ENCODE results near the gene TECPR1. TPM values are rescaled to one million over a fixed set of nuclear protein-coding genes. Genes with fewer than 3 reads are reported as not detected.

TECPR1 gene
- total RNA-seq, 2 experiments from 2014 or later: 29.8 to 36.7 TPM

DNA sequence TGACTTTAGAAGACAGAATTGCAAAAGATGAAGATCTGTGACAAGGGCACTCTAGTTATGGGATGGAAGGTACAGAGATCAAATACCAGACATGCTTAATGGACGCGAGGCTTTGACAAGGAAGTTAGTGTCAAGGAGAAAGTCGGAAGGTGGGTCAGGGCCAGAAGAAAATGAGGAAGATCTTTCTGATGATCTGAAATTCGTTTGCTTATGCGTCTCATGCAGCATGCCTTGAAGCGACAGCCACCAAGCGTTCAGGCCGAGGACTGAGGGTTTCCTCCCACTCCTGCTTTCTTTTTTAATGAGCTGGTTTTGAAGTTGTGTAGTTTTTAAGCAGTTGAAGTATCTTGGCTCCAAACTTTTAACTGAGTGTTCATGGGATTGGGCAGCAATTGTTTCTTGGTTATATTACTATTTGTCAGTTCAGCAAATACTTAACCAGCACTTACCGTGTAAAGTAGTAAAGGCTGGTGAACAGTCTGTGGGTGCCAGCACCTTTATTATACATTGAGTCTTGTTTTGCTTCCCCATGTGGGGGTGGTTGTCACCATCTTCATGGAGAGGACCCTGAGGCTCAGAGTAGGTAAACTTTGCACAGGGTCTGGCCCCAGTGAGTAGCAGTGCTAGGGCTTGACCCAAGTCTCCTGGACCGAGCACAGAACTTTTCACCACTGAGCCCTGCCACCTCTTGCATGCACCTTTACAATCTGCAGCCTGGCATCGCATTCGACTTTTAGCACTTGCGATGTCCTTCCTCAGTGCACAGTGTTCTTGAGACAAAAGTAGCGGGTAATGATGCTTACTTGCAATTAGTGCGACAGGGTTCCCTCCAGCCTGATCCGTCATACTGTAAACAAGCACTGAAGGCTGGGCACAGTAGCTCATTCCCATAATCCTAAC is 55.1 kb downstream of the TECPR1 start:
- CTCF ChIA-PET: interaction anchor here (0.6 to 1.3 kb wide), 4 partner anchors 31 to 606 kb away, joined by 3 to 4 read pairs (median 3); no protein-coding TSS in a partner anchor
- Mint-ChIP-seq H3K27ac (no peak overlapping the region), H3K27me3 (ENCODE audit: low read depth) (no peaks in the 10 kb centered on the region), H3K4me3 (no peak overlapping the region), H3K9me3 (peaks cover 8% of the 10 kb centered on the region), H3K4me1 (ENCODE audit: low read depth) (peaks cover 24% of the 10 kb centered on the region), H3K36me3 (ENCODE audit: low read depth) (peaks cover 22% of the 10 kb centered on the region)
- intact Hi-C loops (cut with micrococcal nuclease): no loop called here
- no peak for DNase-seq

DNA sequence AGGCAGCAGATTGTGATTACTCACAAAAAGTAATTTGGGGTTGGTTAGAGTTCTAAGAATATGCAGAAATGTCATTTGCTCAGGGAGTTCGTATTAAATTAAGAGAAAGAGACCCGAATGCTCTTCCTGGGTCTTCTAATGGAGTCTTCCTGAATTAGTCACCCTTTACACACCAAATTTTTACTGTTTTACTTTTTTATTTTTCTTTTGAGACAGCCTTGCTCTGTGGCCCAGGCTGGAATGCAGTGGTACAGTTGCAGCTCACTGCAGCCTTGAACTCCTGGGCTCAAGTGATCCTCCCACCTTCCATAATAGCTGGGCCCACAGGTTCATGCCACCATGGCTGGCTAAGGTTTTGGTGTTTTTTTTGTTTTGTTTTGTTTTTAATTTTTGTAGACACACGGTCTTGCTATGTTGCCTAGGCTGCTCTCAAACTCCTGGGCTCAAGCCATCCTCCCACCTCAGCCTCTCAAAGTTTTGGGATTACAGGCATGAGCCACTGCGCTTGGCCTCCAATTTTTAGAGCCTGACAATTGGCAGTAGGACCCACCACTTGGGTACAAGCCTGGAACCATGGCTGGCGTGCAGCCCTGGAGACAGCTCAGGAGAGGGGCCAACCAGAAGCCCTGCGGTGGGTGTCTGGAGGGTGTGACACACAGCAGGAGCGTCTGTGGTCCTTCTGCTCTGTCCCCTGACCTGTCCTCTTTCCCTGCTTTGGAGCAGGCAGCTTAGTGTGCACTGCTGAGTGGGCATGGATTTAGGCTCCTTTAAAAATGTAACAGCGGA is 57.2 kb downstream of the TECPR1 start:
- H3K4me1 Mint-ChIP-seq (ENCODE audit: low read depth): peaks cover 3% of the 10 kb centered on the region
- H3K27ac Mint-ChIP-seq: no peak overlapping the region
- peaks cover 5% of the 10 kb centered on the region for H3K9me3 Mint-ChIP-seq
- CTCF ChIA-PET: interaction anchor here (0.6 to 1.5 kb wide), 2 partner anchors 26 to 132 kb away, joined by 3 to 7 read pairs; no protein-coding TSS in a partner anchor
- H3K4me3 Mint-ChIP-seq: no peak overlapping the region
- no peaks in the 10 kb centered on the region for H3K27me3 Mint-ChIP-seq (ENCODE audit: low read depth)
- peaks cover 24% of the 10 kb centered on the region for H3K36me3 Mint-ChIP-seq (ENCODE audit: low read depth)
- DNase-seq: no peak
- intact Hi-C loops (cut with micrococcal nuclease): no loop called here

DNA sequence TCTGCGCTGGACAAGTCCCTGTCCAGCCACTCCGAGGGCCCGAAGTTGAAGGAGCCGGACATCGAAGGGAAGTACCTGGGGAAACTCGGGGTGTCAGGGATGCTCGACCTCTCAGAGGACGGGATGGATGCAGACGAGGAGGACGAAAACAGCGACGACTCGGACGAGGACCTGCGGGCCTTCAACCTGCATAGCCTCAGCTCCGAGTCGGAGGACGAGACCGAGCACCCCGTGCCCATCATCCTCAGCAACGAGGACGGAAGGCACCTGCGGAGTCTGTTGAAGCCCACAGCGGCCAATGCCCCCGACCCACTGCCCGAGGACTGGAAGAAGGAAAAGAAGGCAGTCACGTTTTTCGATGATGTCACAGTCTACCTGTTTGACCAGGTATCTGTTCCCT is 57.8 kb downstream of the TECPR1 start:
- peaks cover 25% of the 10 kb centered on the region for H3K36me3 Mint-ChIP-seq (ENCODE audit: low read depth)
- H3K27ac Mint-ChIP-seq: no peak overlapping the region
- intact Hi-C loops (cut with micrococcal nuclease): no loop called here
- no peak overlapping the region for H3K4me3 Mint-ChIP-seq
- CTCF ChIA-PET: interaction anchor here (1.5 kb wide), 1 partner anchor 25 kb away, joined by 7 read pairs; no protein-coding TSS in a partner anchor
- peaks cover 3% of the 10 kb centered on the region for H3K4me1 Mint-ChIP-seq (ENCODE audit: low read depth)
- no peak for DNase-seq
- H3K9me3 Mint-ChIP-seq: peaks cover 3% of the 10 kb centered on the region
- no peaks in the 10 kb centered on the region for H3K27me3 Mint-ChIP-seq (ENCODE audit: low read depth)

GRCh38 chr7:98193474-98194180 is 58.4 kb downstream of the TECPR1 start:
- H3K27me3 Mint-ChIP-seq (ENCODE audit: low read depth): no peaks in the 10 kb centered on the region
- H3K9me3 Mint-ChIP-seq: no peaks in the 10 kb centered on the region
- intact Hi-C loops (cut with micrococcal nuclease): no loop called here
- H3K36me3 Mint-ChIP-seq (ENCODE audit: low read depth): peaks cover 26% of the 10 kb centered on the region
- H3K4me3 Mint-ChIP-seq: no peak overlapping the region
- H3K4me1 Mint-ChIP-seq (ENCODE audit: low read depth): no peaks in the 10 kb centered on the region
- CTCF ChIA-PET: no interaction called here
- H3K27ac Mint-ChIP-seq: no peak overlapping the region
- DNase-seq: no peak

DNA sequence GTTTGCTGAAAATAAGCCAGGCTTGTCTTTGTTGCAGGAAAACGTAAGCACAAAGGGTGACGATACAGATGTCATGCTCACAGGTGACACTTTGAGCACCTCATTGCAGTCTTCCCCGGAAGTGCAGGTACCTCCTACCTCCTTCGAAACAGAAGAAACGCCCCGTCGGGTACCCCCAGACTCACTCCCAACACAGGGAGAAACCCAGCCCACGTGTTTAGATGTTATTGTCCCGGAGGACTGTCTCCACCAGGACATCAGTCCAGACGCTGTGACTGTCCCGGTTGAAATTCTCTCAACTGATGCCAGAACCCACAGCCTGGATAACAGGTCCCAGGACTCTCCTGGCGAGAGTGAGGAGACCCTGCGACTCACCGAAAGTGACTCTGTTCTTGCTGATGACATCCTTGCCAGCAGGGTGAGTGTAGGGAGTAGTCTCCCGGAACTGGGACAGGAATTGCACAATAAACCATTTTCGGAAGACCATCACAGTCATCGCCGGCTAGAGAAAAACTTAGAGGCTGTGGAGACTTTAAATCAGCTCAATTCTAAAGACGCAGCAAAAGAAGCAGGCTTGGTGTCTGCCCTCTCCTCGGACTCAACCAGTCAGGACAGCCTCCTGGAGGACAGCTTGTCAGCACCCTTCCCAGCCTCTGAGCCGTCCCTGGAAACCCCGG is 59.1 kb downstream of the TECPR1 start:
- CTCF ChIA-PET: interaction anchor here (0.7 kb wide), 1 partner anchor 154 kb away, joined by 4 read pairs; no protein-coding TSS in a partner anchor
- H3K36me3 Mint-ChIP-seq (ENCODE audit: low read depth): peaks cover 30% of the 10 kb centered on the region
- H3K27ac Mint-ChIP-seq: no peak overlapping the region

DNA sequence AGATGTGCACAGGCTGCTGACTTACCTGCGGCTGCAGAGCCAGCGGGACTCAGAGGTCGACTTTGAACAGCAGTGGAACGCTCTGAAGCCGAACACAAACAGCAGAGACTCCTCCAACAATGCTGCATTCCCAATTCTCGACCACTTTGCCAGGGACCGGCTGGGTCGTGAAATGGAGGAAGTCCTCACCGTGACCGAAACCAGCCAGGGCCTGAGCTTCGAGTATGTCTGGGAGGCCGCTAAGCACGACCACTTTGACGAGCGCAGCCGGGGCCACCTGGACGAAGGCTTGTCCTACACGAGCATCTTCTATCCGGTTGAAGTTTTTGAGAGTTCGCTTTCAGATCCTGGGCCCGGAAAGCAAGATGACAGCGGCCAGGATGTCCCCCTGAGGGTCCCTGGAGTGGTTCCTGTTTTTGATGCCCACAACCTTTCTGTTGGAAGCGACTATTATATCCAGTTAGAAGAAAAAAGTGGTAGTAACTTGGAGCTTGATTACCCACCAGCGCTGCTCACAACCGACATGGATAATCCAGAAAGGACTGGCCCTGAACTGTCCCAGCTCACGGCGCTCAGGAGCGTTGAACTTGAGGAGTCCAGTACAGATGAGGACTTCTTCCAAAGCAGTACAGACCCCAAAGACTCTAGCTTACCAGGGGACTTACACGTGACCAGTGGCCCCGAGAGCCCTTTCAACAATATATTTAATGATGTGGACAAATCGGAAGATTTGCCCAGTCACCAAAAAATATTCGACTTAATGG is 60.2 kb downstream of the TECPR1 start:
- Mint-ChIP-seq H3K4me3 (no peak overlapping the region), H3K27ac (no peak overlapping the region), H3K4me1 (ENCODE audit: low read depth) (no peaks in the 10 kb centered on the region), H3K9me3 (no peaks in the 10 kb centered on the region), H3K27me3 (ENCODE audit: low read depth) (no peaks in the 10 kb centered on the region), H3K36me3 (ENCODE audit: low read depth) (peaks cover 33% of the 10 kb centered on the region)
- DNase-seq: no peak
- CTCF ChIA-PET: no interaction called here
- intact Hi-C loops (cut with micrococcal nuclease): no loop called here

More for the DNA sequence above, 59.1 kb downstream of the TECPR1 start:
- DNase-seq: no peak
- no peaks in the 10 kb centered on the region for H3K9me3 Mint-ChIP-seq
- no peaks in the 10 kb centered on the region for H3K4me1 Mint-ChIP-seq (ENCODE audit: low read depth)
- intact Hi-C loops (cut with micrococcal nuclease): no loop called here
- no peak overlapping the region for H3K4me3 Mint-ChIP-seq
- H3K27me3 Mint-ChIP-seq (ENCODE audit: low read depth): no peaks in the 10 kb centered on the region

DNA sequence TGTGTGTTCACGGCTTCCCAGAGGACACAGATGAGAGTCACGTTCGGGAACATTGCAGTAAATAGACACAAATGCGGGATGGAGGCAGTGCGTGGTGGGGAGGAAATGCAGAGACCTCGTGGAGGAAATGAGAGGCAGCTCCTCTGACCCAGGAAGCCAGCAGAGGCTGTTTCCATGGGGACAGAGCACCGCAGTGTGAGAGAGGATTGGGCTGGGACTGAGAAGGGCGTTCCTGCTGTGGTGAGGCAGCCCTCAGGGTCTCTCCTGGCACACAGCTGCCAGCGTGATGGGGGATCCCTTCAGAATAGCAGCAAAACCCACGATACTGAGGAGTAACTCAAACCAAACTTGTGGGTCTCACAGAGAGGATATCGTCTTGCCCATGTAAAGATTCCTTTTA is 62.5 kb downstream of the TECPR1 start:
- CTCF ChIA-PET: no interaction called here
- H3K4me3 Mint-ChIP-seq: no peak overlapping the region
- H3K27ac Mint-ChIP-seq: no peak overlapping the region
- peaks cover 33% of the 10 kb centered on the region for H3K36me3 Mint-ChIP-seq (ENCODE audit: low read depth)
- no peaks in the 10 kb centered on the region for H3K27me3 Mint-ChIP-seq (ENCODE audit: low read depth)
- no peak for DNase-seq
- H3K4me1 Mint-ChIP-seq (ENCODE audit: low read depth): no peaks in the 10 kb centered on the region
- no peaks in the 10 kb centered on the region for H3K9me3 Mint-ChIP-seq
- intact Hi-C loops (cut with micrococcal nuclease): no loop called here

DNA sequence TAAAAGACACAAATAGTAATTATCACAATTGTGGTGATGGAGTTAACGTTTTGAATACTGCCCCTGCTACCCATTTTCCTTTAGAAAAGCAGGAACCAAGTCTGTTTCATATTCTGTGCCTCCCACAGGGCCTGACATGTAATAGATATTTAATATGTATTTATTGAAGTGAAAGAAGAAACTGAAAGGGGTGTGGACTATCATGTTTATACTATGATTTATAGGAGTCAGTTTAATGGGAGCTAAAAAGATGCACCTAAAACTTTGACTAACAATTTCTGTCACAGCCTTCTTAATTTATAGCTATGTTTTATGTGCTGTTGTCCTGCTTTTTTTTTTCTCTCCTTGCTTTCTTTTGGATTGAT is 64.9 kb downstream of the TECPR1 start:
- Mint-ChIP-seq H3K27ac (no peak overlapping the region), H3K27me3 (ENCODE audit: low read depth) (no peaks in the 10 kb centered on the region), H3K9me3 (no peaks in the 10 kb centered on the region), H3K36me3 (ENCODE audit: low read depth) (peaks cover 28% of the 10 kb centered on the region), H3K4me3 (no peak overlapping the region), H3K4me1 (ENCODE audit: low read depth) (no peaks in the 10 kb centered on the region)
- CTCF ChIA-PET: no interaction called here
- intact Hi-C loops (cut with micrococcal nuclease): no loop called here
- no peak for DNase-seq

DNA sequence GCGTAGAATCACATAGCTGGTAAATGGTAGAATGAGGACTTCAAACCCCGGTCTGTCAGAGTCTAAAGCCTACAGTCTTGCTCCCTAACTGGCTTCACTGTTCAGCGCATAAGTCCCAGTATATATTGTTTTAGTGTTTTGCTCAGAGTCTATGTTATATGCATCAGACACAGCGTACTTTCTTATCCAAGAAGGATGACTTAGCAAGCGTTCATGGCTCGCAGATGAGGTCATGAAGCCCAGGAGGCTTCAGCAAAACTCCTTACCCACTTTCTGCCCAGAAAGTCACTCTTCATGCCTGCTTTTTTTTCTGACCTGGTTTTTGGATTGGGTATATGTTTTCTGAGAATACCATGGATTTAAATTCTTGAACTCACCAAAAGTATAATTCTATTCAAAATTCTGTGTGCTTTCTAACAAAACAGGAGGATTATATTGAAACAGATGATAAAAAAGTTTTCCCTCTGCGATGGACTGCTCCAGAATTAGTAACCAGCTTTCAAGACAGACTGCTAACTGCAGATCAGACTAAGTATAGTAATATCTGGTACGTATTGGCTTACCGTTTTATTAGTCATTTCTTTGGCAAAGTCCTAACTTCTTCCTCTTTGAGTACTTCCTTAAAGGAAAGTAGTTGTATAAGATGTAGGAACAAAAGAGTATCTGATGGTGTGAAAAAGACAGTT is 65.4 kb downstream of the TECPR1 start:
- H3K4me3 Mint-ChIP-seq: no peak overlapping the region
- no peak for DNase-seq
- no peaks in the 10 kb centered on the region for H3K9me3 Mint-ChIP-seq
- no peak overlapping the region for H3K27ac Mint-ChIP-seq
- CTCF ChIA-PET: no interaction called here
- H3K4me1 Mint-ChIP-seq (ENCODE audit: low read depth): no peaks in the 10 kb centered on the region
- no peaks in the 10 kb centered on the region for H3K27me3 Mint-ChIP-seq (ENCODE audit: low read depth)
- intact Hi-C loops (cut with micrococcal nuclease): no loop called here
- peaks cover 28% of the 10 kb centered on the region for H3K36me3 Mint-ChIP-seq (ENCODE audit: low read depth)

DNA sequence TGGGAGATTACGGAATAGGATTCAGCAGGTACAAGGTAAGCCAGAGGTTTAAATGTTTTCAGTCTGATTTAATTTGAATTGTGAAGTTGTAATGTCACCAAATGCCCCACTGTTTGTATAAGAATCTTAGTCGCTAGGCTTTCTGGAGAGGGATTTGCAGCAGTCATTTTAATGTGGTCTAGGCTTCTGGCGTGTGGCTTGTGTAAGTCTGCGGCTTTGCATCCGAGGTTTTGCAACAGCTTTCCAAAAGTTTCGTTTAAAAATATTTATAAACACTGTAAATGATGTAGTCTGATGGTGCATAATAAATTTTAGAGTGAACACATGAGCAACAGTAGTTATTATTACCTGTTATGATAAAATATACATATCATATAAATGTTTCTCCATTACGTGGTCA is 66.9 kb downstream of the TECPR1 start:
- Mint-ChIP-seq H3K9me3 (no peaks in the 10 kb centered on the region), H3K4me1 (ENCODE audit: low read depth) (no peaks in the 10 kb centered on the region), H3K4me3 (no peak overlapping the region), H3K36me3 (ENCODE audit: low read depth) (peaks cover 23% of the 10 kb centered on the region), H3K27ac (no peak overlapping the region), H3K27me3 (ENCODE audit: low read depth) (no peaks in the 10 kb centered on the region)
- CTCF ChIA-PET: no interaction called here
- intact Hi-C loops (cut with micrococcal nuclease): no loop called here
- no peak for DNase-seq

DNA sequence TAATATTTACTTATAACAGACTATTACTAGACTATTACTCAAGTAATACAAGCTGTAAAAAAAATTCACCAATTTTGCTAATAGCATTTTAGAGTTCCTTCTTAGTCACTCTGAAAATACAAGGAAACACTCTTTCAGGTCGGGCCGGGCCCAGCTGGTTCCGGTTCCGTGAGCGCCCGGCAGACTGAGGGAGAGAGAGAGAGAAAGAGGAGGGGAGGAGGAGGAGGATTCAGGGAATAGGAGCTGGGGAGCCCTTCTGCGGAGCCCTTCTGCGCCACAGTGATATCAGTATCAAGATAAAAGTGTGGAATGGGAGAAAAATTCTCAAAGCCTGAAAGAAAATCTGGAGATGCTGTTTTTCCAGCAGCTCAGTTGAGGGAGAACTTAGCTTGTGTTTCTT is 71.3 kb downstream of the TECPR1 start:
- intact Hi-C loops (cut with micrococcal nuclease): no loop called here
- Mint-ChIP-seq H3K27me3 (ENCODE audit: low read depth) (no peaks in the 10 kb centered on the region), H3K4me1 (ENCODE audit: low read depth) (no peaks in the 10 kb centered on the region), H3K27ac (no peak overlapping the region), H3K9me3 (no peaks in the 10 kb centered on the region), H3K4me3 (no peak overlapping the region), H3K36me3 (ENCODE audit: low read depth) (peaks cover 2% of the 10 kb centered on the region)
- CTCF ChIA-PET: interaction anchor here (1.1 kb wide), 1 partner anchor 75 kb away, joined by 4 read pairs; no protein-coding TSS in a partner anchor
- DNase-seq: no peak

All from activated naive CD4-positive, alpha-beta T cell treated with anti-CD3 and anti-CD28 coated beads for 36 hours (primary cell).